Ishikawa (cell line): ENCODE measurements around the gene GATAD2A.

Experiments
- CEBPB ChIP-seq: IDR thresholded peaks from 2 replicates; pipeline ENCODE4 v1.6.1; 2012
- CREB1 ChIP-seq: IDR thresholded peaks from 2 replicates; pipeline ENCODE4 v1.6.1; 2012; ENCODE audit warnings: low read depth
- EGR1 ChIP-seq: IDR thresholded peaks from 2 replicates; pipeline ENCODE4 v1.6.1; 2012
- EP300 ChIP-seq: IDR thresholded peaks from 2 replicates; pipeline ENCODE4 v1.6.1; 2012; ENCODE audit warnings: borderline replicate concordance
- FOXM1 ChIP-seq: IDR thresholded peaks from 2 replicates; pipeline ENCODE4 v1.6.1; 2012; ENCODE audit warnings: low read depth, borderline replicate concordance
- NFIC ChIP-seq: IDR thresholded peaks from 2 replicates; pipeline ENCODE4 v1.6.1; 2012
- RAD21 ChIP-seq: IDR thresholded peaks from 2 replicates; pipeline ENCODE4 v1.6.1; 2012; ENCODE audit warnings: low read depth
- TAF1 ChIP-seq: IDR thresholded peaks from 2 replicates; pipeline ENCODE4 v1.6.1; 2012; ENCODE audit warnings: low read depth, mild to moderate bottlenecking
- TCF12 ChIP-seq: IDR thresholded peaks from 2 replicates; pipeline ENCODE4 v1.6.1; 2012; ENCODE audit warnings: low read depth
- TEAD4 ChIP-seq: IDR thresholded peaks from 2 replicates; pipeline ENCODE4 v1.6.1; 2012
- YY1 ChIP-seq: IDR thresholded peaks from 2 replicates; pipeline ENCODE4 v1.6.1; 2012; ENCODE audit warnings: low read depth
- ZBTB7A ChIP-seq: IDR thresholded peaks from 2 replicates; pipeline ENCODE4 v1.6.1; 2012; ENCODE audit warnings: low read depth
- TF ChIP-seq, protein P1 (sequence below): IDR thresholded peaks from 2 replicates; pipeline ENCODE4 v1.6.1; 2012
- TF ChIP-seq, protein P2 (sequence below): IDR thresholded peaks from 2 replicates; pipeline ENCODE4 v1.6.1; 2012; ENCODE audit warnings: low read depth, mild to moderate bottlenecking
- TF ChIP-seq, protein P3 (sequence below): IDR thresholded peaks from 2 replicates; pipeline ENCODE4 v1.6.1; 2012

The GATAD2A gene

DNA sequence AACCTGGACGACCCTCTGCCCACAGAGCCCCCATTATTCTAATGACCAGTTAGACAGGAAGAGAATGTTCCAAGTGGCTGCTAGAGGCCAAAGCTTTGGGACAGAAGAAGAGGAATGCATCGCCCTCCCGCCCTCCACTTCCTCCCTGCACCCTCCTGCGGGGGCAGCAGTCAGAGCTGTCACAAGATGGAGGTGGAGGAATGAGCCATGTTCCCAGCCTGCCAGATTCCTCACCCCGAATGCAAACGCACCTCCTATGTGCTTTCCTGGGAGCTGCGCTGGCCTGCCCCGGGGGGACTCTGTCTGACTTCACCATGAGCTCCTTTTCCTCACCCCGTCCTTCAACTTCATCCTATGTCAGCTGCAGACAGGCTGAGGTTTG is 124.9 kb downstream of the GATAD2A start:
- TF ChIP-seq, protein P1, sequence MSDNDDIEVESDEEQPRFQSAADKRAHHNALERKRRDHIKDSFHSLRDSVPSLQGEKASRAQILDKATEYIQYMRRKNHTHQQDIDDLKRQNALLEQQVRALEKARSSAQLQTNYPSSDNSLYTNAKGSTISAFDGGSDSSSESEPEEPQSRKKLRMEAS: no peak
- TF ChIP-seq YY1 (no peak), RAD21 (no peak), CREB1 (no peak), TAF1 (no peak), NFIC (no peak), CEBPB (no peak), EGR1 (no peak), ZBTB7A (no peak), TCF12 (no peak), FOXM1 (no peak)
- TF ChIP-seq, protein P2, sequence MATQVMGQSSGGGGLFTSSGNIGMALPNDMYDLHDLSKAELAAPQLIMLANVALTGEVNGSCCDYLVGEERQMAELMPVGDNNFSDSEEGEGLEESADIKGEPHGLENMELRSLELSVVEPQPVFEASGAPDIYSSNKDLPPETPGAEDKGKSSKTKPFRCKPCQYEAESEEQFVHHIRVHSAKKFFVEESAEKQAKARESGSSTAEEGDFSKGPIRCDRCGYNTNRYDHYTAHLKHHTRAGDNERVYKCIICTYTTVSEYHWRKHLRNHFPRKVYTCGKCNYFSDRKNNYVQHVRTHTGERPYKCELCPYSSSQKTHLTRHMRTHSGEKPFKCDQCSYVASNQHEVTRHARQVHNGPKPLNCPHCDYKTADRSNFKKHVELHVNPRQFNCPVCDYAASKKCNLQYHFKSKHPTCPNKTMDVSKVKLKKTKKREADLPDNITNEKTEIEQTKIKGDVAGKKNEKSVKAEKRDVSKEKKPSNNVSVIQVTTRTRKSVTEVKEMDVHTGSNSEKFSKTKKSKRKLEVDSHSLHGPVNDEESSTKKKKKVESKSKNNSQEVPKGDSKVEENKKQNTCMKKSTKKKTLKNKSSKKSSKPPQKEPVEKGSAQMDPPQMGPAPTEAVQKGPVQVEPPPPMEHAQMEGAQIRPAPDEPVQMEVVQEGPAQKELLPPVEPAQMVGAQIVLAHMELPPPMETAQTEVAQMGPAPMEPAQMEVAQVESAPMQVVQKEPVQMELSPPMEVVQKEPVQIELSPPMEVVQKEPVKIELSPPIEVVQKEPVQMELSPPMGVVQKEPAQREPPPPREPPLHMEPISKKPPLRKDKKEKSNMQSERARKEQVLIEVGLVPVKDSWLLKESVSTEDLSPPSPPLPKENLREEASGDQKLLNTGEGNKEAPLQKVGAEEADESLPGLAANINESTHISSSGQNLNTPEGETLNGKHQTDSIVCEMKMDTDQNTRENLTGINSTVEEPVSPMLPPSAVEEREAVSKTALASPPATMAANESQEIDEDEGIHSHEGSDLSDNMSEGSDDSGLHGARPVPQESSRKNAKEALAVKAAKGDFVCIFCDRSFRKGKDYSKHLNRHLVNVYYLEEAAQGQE: no peak
- TF ChIP-seq, protein P3, sequence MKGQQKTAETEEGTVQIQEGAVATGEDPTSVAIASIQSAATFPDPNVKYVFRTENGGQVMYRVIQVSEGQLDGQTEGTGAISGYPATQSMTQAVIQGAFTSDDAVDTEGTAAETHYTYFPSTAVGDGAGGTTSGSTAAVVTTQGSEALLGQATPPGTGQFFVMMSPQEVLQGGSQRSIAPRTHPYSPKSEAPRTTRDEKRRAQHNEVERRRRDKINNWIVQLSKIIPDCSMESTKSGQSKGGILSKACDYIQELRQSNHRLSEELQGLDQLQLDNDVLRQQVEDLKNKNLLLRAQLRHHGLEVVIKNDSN: no peak

DNA sequence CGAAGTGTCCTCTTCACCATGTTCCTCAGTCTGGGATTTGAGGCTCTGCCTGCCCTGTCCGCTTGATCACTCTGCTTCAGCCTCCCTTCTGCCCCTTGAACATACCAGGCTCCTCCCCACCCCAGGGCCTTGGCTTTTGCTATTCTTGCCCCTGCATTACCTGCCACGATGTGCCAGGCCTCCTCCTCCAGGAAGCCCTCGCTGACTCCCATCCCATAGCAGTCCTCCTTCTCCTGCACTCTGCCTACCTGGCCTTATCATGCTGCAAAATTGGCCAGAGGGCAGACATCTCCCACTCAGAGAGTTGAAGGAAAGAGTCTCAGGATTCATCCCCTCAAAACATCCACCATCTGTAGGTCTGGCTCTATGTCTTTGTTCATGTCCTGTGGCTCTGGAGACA is 125.4 kb downstream of the GATAD2A start:
- TF ChIP-seq RAD21 (no peak), TEAD4 (no peak), NFIC (no peak), CREB1 (no peak), TCF12 (no peak), TAF1 (no peak), ZBTB7A (no peak), YY1 (no peak), EP300 (no peak), CEBPB (no peak)
- TF ChIP-seq, protein P2: no peak
- TF ChIP-seq, protein P1: no peak
- TF ChIP-seq, protein P3: no peak

DNA sequence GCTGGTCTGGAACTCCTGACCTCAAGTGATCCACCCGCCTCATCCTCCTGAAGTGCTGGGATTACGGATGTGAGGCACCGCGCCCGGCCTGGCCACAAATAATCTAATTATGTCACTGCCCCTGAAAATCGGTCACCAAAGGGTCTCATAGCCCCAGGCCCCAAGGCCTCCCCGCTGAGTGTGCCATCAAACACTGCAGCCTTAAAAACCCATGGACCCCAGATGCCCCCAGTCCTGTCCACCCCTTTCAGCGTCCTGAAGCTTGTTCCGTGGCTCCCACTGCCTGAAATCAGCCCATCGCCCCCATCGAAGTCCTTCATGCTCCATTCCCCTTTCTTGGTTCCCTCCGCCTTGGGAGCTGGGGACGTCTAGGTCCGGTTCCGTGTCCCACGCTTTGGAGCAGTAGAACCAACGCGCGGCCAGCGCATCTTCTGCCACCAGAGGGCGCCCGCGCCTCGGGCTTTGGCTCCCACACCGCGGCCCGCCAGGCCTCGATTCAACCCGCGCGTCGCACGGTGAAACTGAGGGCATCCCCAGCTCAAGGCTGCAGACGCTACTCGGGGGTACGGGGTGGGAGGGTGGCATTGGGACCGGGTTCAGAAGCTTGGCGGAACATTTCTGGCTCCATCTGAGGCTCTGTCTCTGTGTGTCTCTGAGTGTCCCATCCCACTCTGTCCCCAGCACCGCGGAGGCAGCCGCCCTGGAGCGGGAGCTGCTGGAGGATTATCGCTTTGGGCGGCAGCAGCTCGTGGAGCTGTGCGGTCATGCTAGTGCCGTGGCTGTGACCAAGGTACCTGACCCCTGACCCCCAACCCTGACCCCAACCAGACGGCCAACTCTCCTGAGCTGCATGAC is 126.7 kb downstream of the GATAD2A start:
- TF ChIP-seq CREB1 (no peak), RAD21 (peak; percentile 77)

DNA sequence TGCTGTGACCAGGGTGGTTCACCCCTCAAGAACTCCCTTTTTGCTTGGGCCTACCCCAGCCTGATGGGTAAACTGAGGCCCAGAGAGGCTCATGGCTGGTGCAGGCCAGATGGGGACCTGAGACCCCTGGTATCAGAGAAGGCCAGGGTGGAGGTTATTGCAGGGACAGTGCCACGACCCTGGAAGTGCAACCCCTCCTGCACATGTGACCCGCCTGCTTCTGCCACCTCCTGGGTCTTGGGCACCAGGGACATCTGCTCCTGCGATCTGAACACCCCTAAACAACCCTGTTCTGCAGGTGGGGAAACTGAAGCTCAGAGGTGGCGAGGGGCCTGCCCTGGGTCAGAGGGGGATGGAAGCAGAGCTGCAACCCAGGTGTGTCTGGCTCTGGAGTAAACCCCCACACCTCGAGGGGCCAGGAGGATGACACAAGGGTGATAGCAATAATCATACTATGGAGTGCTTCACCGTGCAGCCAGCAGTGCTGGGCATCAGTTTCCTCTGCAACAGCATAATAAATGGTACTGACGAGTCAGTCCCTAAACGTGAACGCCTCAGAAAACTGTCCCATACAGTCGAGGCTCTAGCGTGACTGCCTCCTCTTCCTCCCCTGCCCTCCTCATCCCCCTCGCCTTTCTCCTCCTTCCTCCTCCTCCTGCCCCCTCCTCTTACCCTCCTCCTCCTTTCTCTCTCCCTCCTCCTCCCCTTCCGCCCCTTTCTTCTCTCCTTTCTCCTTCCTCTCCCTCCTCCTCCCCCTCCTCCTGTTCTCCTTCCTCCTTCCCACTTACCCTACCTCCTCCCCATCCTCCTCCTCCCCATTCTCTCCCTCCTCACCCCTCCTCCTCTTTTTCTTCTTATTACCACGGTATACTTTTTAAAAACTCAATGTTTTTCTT is 127.6 kb downstream of the GATAD2A start:
- TF ChIP-seq NFIC (no peak), CEBPB (no peak), EGR1 (no peak), TEAD4 (no peak), EP300 (no peak), TCF12 (no peak)
- TF ChIP-seq, protein P3: no peak

DNA sequence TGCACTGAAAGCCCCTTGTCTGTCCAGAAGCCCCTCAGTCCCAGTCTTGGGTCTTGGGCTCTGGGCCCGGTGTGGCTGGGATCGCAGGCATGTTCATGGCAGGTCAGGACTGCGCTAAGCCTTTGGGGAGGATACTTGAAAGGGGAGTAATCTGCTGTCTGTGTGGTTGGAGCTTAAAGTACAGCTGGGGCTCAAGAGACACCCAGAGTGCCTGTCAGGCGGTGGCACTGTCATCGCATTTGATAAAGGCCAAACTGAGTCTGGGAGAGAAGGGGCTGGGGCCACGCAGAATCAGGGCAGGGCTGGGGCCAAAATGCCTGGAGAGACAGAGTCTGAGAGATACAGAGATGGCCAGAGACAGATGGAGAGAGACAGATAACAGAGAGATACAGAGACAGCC is 128.4 kb downstream of the GATAD2A start:
- TF ChIP-seq TAF1 (no peak), CREB1 (no peak), FOXM1 (no peak), EGR1 (no peak), CEBPB (no peak), ZBTB7A (no peak)
- TF ChIP-seq, protein P1: no peak
- TF ChIP-seq, protein P2: no peak
